ENCODE measurements around the gene GPR25. TPM values are rescaled to one million over a fixed set of nuclear protein-coding genes. Genes with fewer than 3 reads are reported as not detected.

The GPR25 gene
- total and polyA plus RNA-seq, 2 of the 4 experiments (the other 2 are of a cell fraction) = not detected

DNA sequence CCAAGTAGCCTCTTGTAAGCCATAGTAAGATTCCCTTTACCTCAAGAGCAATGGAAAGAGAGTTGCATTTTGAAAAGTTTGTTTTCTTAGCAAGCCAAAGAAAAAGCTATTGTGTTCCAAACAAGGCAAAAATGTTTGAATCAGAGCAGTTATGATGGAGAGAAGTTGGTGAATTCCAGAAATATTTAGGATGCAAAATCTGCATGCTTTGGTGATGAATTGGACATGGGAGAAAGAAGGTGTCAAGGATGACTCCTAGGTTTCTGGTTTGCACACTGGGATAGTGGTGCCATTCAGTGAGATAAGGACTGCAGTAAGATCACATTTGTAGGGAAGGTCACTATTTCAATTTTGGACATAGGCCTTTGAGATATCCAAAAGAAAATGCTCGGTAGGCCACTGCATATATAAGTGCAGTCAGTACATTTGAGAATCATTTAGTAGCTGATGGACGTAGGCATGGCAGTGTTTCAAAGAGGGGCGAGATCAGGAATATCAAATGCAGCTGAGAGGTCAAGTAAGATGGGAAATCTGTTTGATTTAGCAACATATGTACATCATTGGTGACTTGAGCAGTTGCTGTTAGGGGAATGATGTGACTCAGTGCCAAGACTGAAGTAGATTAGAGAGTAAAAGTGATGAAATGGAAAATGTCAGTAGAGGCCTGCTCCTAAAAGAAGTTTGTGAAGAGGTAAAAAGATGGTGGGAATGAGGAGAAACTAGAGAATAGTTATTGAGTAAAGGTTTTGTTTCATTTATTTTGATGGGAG lies 33.9 kb upstream of the GPR25 start:
- no peak overlapping the region for H3K27ac ChIP-seq (ENCODE audit: insufficient read depth, low read length)
- H2BK120ac ChIP-seq (ENCODE audit: low read depth, low read length) = no peak overlapping the region; the same call in 1 of the 2 replicates
- DNase-seq = peak; percentile 66
- ChIA-PET CTCF (interaction anchor here (2.7 kb wide), 1 partner anchor 216 kb away, joined by 8 read pairs; no protein-coding TSS in a partner anchor), POLR2A (ENCODE audit: unreplicated experiment) (no interaction called here)
- H4K20me1 ChIP-seq (ENCODE audit: insufficient read depth, low read length) = peaks cover 9% of the 10 kb centered on the region; the same call in 1 of the 2 replicates
- no peak overlapping the region for H2AFZ ChIP-seq (replicated peaks; ENCODE audit: low read length, poor library complexity)
- no peak overlapping the region for H3K4me3 ChIP-seq (ENCODE audit: insufficient read depth, low read depth, low read length)
- H4K91ac ChIP-seq (ENCODE audit: insufficient read depth, low read depth, low read length) = no peak overlapping the region
- H2BK20ac ChIP-seq (ENCODE audit: low read depth, low read length) = no peak overlapping the region
- no peak overlapping the region for H3K9ac ChIP-seq (ENCODE audit: low read depth, low read length)
- H3K18ac ChIP-seq (ENCODE audit: low read depth, low read length) = no peak overlapping the region
- BruUV-seq (replicated peaks) = no TSS peak
- no peaks in the 10 kb centered on the region for H3K9me3 ChIP-seq (ENCODE audit: control insufficient read depth, insufficient read depth, low read length)
- H3K27me3 ChIP-seq (ENCODE audit: control insufficient read depth, insufficient read depth, low read length) = no peaks in the 10 kb centered on the region
- H2AK9ac ChIP-seq (replicated peaks; ENCODE audit: low read depth, low read length, poor library complexity) = no peak overlapping the region
- peak; percentile 70 for ATAC-seq (ENCODE audit: low read depth)
- WGBS, 2 experiments (ENCODE audit: extremely low coverage in 2 of 2, insufficient read length in 1 of 2) = 70% methylated on average over 3 of the region's 3 CpGs; no CpG with 5 or more reads in 1 of the 2 experiments
- peaks cover 6% of the 10 kb centered on the region for H3K36me3 ChIP-seq (ENCODE audit: control insufficient read depth, insufficient read depth, low read length)
- no peaks in the 10 kb centered on the region; the same call in 1 of the 2 replicates for H3K4me1 ChIP-seq (ENCODE audit: control insufficient read depth, insufficient read depth, low read length)
- no peak overlapping the region for H4K5ac ChIP-seq (ENCODE audit: low read depth, low read length)
- intact Hi-C loops (cut with micrococcal nuclease) (loop anchor here (1.0 kb wide), 1 partner anchor 219 kb away; the partner anchor contains the start of gene KIF14), dilution Hi-C loops (cut with HindIII; ENCODE audit: low sequenced_read_pairs, unreplicated experiment) (no loop called here), in situ Hi-C loops (cut with MboI; ENCODE audit: low sequenced_read_pairs) (no loop called here)
- peaks cover 21 to 47% of the 10 kb centered on the region in 2 experiments for H3K79me1 ChIP-seq (ENCODE audit: low read depth in 1 of 2, low read length in 2 of 2)
- no peak for TF ChIP-seq MAZ (IDR thresholded peaks at IDR 0.05; ENCODE audit: borderline replicate concordance, low read depth, low read length)
- TF ChIP-seq MXI1 (IDR thresholded peaks at IDR 0.05; ENCODE audit: borderline replicate concordance, low read depth, low read length) = no peak
- TF ChIP-seq, protein P1, sequence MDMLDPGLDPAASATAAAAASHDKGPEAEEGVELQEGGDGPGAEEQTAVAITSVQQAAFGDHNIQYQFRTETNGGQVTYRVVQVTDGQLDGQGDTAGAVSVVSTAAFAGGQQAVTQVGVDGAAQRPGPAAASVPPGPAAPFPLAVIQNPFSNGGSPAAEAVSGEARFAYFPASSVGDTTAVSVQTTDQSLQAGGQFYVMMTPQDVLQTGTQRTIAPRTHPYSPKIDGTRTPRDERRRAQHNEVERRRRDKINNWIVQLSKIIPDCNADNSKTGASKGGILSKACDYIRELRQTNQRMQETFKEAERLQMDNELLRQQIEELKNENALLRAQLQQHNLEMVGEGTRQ (IDR thresholded peaks at IDR 0.05; ENCODE audit: low read depth, low read length) = no peak
- peak; percentile 63; the same call in 1 of the 2 replicates for TF ChIP-seq CEBPB (IDR thresholded peaks at IDR 0.05; ENCODE audit: low read depth, low read length)
- no peak overlapping the region; the same call in 1 of the 2 replicates for H3K4me2 ChIP-seq (ENCODE audit: low read depth, low read length)
- no peak overlapping the region for H2AK5ac ChIP-seq (ENCODE audit: low read depth, low read length)
- no peak overlapping the region for H3K56ac ChIP-seq (ENCODE audit: extremely low read depth, insufficient read depth, low read length)
- H3K4ac ChIP-seq (ENCODE audit: low read depth, low read length) = peak overlapping the region; percentile 13; the same call in 1 of the 2 replicates
- H2BK15ac ChIP-seq (ENCODE audit: low read depth, low read length) = no peak overlapping the region
- H3K23ac ChIP-seq (ENCODE audit: low read depth, low read length) = peak overlapping the region; percentile 35; the same call in 1 of the 2 replicates
- H3K14ac ChIP-seq (replicated peaks; ENCODE audit: low read depth, low read length) = no peak overlapping the region
- peak overlapping the region in 1 of 2 experiments; percentile 63; a peak in 1 of 4 replicates for H4K8ac ChIP-seq (ENCODE audit: low read depth in 2 of 2, low read length in 2 of 2)
- peaks cover 8% of the 10 kb centered on the region; the same call in 1 of the 2 replicates for H3K9me1 ChIP-seq (ENCODE audit: insufficient read depth, low read length)
- no peak overlapping the region for H2BK5ac ChIP-seq (ENCODE audit: low read depth, low read length, poor library complexity, severe bottlenecking)

All from IMR-90 (cell line).